ENCODE data around the gene EMX1.

DNA sequence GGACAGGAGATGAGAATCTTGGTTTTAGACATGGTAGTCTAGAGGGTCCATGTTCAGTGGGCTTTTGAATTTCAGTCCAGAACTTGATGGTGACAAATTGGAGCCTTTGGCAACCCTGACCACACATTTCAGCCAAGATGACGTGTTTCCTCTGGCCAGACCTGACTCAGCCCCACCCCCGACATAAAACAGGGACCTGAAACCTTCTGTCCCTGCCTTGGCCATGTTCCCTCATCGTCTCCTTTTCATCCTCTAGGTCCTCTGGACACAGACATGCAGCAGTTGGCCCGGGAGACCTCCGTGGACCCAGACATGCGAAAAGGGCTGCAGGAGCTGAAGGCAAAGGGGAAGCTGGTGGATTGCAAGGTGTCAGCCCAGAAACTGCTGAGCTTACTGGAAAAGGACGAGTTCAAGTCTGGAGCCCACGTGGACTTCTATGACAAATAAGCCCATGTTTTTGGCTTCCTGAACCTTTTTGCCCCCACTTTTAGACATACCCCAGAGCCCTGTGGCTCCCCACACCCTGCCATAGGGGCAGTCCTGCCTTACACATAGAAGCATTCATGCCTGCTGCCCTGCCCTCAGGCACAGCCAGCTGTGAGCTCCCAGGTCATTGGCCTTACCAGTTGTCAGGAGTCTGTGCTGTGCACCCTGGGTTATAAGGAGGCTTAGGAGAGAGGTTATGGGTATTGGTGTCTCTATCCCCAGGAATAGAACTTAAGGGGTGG, 26.1 kb upstream of the EMX1 start:
- TF ChIP-seq EZH2 (IDR thresholded peaks at IDR 0.05; ENCODE audit: low read length, missing control alignments) = no peak
- TF ChIP-seq, protein P1, sequence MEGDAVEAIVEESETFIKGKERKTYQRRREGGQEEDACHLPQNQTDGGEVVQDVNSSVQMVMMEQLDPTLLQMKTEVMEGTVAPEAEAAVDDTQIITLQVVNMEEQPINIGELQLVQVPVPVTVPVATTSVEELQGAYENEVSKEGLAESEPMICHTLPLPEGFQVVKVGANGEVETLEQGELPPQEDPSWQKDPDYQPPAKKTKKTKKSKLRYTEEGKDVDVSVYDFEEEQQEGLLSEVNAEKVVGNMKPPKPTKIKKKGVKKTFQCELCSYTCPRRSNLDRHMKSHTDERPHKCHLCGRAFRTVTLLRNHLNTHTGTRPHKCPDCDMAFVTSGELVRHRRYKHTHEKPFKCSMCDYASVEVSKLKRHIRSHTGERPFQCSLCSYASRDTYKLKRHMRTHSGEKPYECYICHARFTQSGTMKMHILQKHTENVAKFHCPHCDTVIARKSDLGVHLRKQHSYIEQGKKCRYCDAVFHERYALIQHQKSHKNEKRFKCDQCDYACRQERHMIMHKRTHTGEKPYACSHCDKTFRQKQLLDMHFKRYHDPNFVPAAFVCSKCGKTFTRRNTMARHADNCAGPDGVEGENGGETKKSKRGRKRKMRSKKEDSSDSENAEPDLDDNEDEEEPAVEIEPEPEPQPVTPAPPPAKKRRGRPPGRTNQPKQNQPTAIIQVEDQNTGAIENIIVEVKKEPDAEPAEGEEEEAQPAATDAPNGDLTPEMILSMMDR (conservative IDR thresholded peaks at IDR 0.05 in 1 of 2, IDR thresholded peaks at IDR 0.05 in 1 of 2; ENCODE audit: low read depth in 1 of 2, low read length in 2 of 2) = no peak
